Eye (tissue), 1 donor: ENCODE measurements around the gene RASGRF2.

Experiments
- DNase-seq: peaks from one replicate; pipeline ENCODE4 v3.0.0-alpha.2; 2015

RASGRF2 gene

GRCh38 chr5:81181576-81182316, 221.6 kb downstream of the RASGRF2 start:
- peak; percentile 45 for DNase-seq

GRCh38 chr5:81182396-81183390, 222.5 kb downstream of the RASGRF2 start:
- DNase-seq: no peak

GRCh38 chr5:81183811-81184748, 223.9 kb downstream of the RASGRF2 start:
- peak; percentile 67 for DNase-seq

- no peak for DNase-seq
Observed at GRCh38 chr5:81184749-81185110, 224.6 kb downstream of the RASGRF2 start.

- no peak for DNase-seq
Observed at GRCh38 chr5:81187885-81188284, 227.7 kb downstream of the RASGRF2 start.

GRCh38 chr5:81188962-81189361, 228.8 kb downstream of the RASGRF2 start:
- no peak for DNase-seq

GRCh38 chr5:81189875-81190498, 229.8 kb downstream of the RASGRF2 start:
- DNase-seq: no peak

GRCh38 chr5:81191726-81192372, 231.7 kb downstream of the RASGRF2 start:
- no peak for DNase-seq

- no peak for DNase-seq
Observed at GRCh38 chr5:81192373-81192750, 232.2 kb downstream of the RASGRF2 start.

GRCh38 chr5:81194633-81195334, 234.6 kb downstream of the RASGRF2 start:
- peak; percentile 94 for DNase-seq

GRCh38 chr5:81195335-81195929, 235.3 kb downstream of the RASGRF2 start:
- DNase-seq: no peak

GRCh38 chr5:81202655-81203054, 242.5 kb downstream of the RASGRF2 start:
- no peak for DNase-seq

GRCh38 chr5:81203729-81204128, 243.6 kb downstream of the RASGRF2 start:
- no peak for DNase-seq

GRCh38 chr5:81204205-81204604, 244.0 kb downstream of the RASGRF2 start:
- no peak for DNase-seq

GRCh38 chr5:81205058-81205457, 244.9 kb downstream of the RASGRF2 start:
- no peak for DNase-seq

GRCh38 chr5:81207009-81207408, 246.8 kb downstream of the RASGRF2 start:
- no peak for DNase-seq

- DNase-seq: no peak
Observed at GRCh38 chr5:81208904-81209303, 248.7 kb downstream of the RASGRF2 start.

- DNase-seq: no peak
Observed at GRCh38 chr5:81209386-81209785, 249.2 kb downstream of the RASGRF2 start.

GRCh38 chr5:81209869-81210493, 249.8 kb downstream of the RASGRF2 start:
- no peak for DNase-seq

- DNase-seq: no peak
Observed at GRCh38 chr5:81212211-81212751, 252.1 kb downstream of the RASGRF2 start.
